Epithelial cell of esophagus (primary cell): ENCODE data around the gene BCKDHB.

Source experiments
- DNase-seq: peaks from one replicate; pipeline ENCODE4 v3.0.0; 2010; ENCODE audit warnings: low read depth
- H3K4me3 ChIP-seq: 2 replicates; pipeline ENCODE4 v1.5.1; 2011; ENCODE audit warnings: mild to moderate bottlenecking, low read length, control low read depth
- TF ChIP-seq, protein P1 (sequence below): IDR thresholded peaks from 2 replicates; pipeline ENCODE4 v1.5.1; 2011; ENCODE audit warnings: low read depth, mild to moderate bottlenecking, low read length, control low read depth, inconsistent platforms; ENCODE audit not compliant: insufficient read depth; ENCODE audit errors: missing control alignments

The BCKDHB gene

GRCh38 chr6:80165143-80165542 is 58.7 kb downstream of the BCKDHB start:
- peak; percentile 89 for DNase-seq
- TF ChIP-seq, protein P1, sequence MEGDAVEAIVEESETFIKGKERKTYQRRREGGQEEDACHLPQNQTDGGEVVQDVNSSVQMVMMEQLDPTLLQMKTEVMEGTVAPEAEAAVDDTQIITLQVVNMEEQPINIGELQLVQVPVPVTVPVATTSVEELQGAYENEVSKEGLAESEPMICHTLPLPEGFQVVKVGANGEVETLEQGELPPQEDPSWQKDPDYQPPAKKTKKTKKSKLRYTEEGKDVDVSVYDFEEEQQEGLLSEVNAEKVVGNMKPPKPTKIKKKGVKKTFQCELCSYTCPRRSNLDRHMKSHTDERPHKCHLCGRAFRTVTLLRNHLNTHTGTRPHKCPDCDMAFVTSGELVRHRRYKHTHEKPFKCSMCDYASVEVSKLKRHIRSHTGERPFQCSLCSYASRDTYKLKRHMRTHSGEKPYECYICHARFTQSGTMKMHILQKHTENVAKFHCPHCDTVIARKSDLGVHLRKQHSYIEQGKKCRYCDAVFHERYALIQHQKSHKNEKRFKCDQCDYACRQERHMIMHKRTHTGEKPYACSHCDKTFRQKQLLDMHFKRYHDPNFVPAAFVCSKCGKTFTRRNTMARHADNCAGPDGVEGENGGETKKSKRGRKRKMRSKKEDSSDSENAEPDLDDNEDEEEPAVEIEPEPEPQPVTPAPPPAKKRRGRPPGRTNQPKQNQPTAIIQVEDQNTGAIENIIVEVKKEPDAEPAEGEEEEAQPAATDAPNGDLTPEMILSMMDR = no peak
- no peak overlapping the region for H3K4me3 ChIP-seq

GRCh38 chr6:80165819-80166218 is 59.3 kb downstream of the BCKDHB start:
- TF ChIP-seq, protein P1 = no peak
- H3K4me3 ChIP-seq = no peak overlapping the region
- no peak for DNase-seq

DNA sequence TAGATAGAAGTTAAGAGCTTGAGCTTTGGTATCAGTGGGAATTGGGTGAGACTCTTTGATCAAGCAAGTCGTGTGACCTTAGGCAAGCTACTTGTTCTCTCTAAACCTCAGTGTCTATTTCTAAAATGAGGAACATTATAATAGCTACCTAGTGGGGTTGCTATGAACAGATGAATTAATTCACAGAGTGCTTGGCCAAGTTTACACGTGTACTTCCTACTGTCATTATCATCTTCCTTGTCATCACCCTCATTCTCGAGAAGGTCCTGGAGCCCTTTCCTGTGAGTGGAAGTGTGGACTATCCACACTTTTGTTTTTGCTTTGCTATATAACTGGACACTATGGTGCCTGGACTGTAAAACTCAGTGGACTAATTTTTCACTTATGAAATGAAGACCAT is 64.0 kb downstream of the BCKDHB start:
- DNase-seq = no peak
- no peak overlapping the region for H3K4me3 ChIP-seq
- TF ChIP-seq, protein P1 = no peak

DNA sequence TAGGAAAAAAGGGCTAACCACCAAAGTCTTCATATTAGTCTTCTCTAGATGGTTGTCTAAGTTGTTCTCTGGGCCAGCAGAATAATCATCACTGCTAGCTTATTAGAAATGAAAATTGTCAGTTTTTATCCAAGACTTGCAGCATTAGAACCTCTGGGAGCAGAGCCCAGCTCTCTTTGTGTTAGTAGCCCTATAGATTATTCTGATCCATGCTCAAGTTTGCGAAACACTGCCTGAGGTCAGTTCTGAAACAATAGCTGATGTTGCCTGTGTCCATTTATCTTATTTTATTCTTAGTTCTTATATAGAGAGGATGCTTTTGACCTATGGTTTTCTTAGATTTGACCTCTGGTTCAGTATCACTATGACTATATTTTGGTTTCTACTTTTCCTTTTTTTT is 66.9 kb downstream of the BCKDHB start:
- TF ChIP-seq, protein P1 = no peak
- H3K4me3 ChIP-seq = no peak overlapping the region
- DNase-seq = no peak

GRCh38 chr6:80174900-80175572 is 68.6 kb downstream of the BCKDHB start:
- TF ChIP-seq, protein P1 = no peak
- DNase-seq = no peak
- H3K4me3 ChIP-seq = no peak overlapping the region

DNA sequence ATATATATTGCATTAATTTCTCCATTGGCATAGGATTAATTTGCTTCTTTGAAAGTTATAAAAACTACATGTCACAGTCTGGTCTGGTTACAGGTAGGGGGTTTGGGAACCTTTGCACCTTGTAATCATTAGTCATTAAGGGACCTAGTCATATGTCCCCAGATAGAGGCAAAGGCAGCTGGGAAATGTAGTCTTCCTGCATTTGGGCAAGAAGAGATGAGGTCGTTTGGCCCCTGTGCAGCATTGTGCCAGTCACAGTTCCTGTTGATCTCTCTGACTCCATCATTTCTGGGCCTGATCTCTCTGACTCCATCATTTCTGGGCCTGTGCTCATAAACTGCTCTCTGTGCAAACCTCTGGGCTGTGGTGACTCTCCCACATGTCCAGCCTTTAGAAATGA is 73.2 kb downstream of the BCKDHB start:
- TF ChIP-seq, protein P1 = no peak
- DNase-seq = no peak
- no peak overlapping the region for H3K4me3 ChIP-seq
